ENCODE measurements around the gene FAM168A.

FAM168A gene

GRCh38 chr11:73387594-73388264 is 210.2 kb downstream of the FAM168A start:
- WGBS, 2 experiments = 81 to 83% methylated on average over 21 of the region's 21 CpGs
- Histone ChIP-seq H3K27me3 (ENCODE audit: control insufficient read depth, insufficient read depth, low read length, poor library complexity, severe bottlenecking) (no peaks in the 10 kb centered on the region), H3K36me3 (ENCODE audit: control insufficient read depth, insufficient read depth, low read length) (no peaks in the 10 kb centered on the region), H3K4me1 (ENCODE audit: control insufficient read depth, insufficient read depth, low read length) (peaks cover 29% of the 10 kb centered on the region), H3K4me3 (ENCODE audit: insufficient read depth, low read depth, low read length) (no peak overlapping the region), H3K9me3 (ENCODE audit: control insufficient read depth, low read length) (no peaks in the 10 kb centered on the region), H3K27ac (ENCODE audit: insufficient read depth, low read depth, low read length, poor library complexity, severe bottlenecking) (no peak overlapping the region)

GRCh38 chr11:73386546-73386945 is 211.4 kb downstream of the FAM168A start:
- Histone ChIP-seq H3K36me3 (ENCODE audit: control insufficient read depth, insufficient read depth, low read length) (no peaks in the 10 kb centered on the region), H3K27me3 (ENCODE audit: control insufficient read depth, insufficient read depth, low read length, poor library complexity, severe bottlenecking) (no peaks in the 10 kb centered on the region), H3K4me1 (ENCODE audit: control insufficient read depth, insufficient read depth, low read length) (peaks cover 29% of the 10 kb centered on the region), H3K9me3 (ENCODE audit: control insufficient read depth, low read length) (no peaks in the 10 kb centered on the region), H3K4me3 (ENCODE audit: insufficient read depth, low read depth, low read length) (no peak overlapping the region), H3K27ac (ENCODE audit: insufficient read depth, low read depth, low read length, poor library complexity, severe bottlenecking) (no peak overlapping the region)
- 96% methylated on average over 8 of the region's 8 CpGs for WGBS, 2 experiments

GRCh38 chr11:73386016-73386415 is 211.9 kb downstream of the FAM168A start:
- no peaks in the 10 kb centered on the region for H3K36me3 ChIP-seq (ENCODE audit: control insufficient read depth, insufficient read depth, low read length)
- H3K27me3 ChIP-seq (ENCODE audit: control insufficient read depth, insufficient read depth, low read length, poor library complexity, severe bottlenecking) = no peaks in the 10 kb centered on the region
- no peak overlapping the region for H3K4me3 ChIP-seq (ENCODE audit: insufficient read depth, low read depth, low read length)
- no peak overlapping the region for H3K27ac ChIP-seq (ENCODE audit: insufficient read depth, low read depth, low read length, poor library complexity, severe bottlenecking)
- peaks cover 29% of the 10 kb centered on the region for H3K4me1 ChIP-seq (ENCODE audit: control insufficient read depth, insufficient read depth, low read length)
- 91 to 93% methylated on average over 8 of the region's 8 CpGs for WGBS, 2 experiments
- H3K9me3 ChIP-seq (ENCODE audit: control insufficient read depth, low read length) = no peaks in the 10 kb centered on the region

GRCh38 chr11:73384872-73385689 is 212.8 kb downstream of the FAM168A start:
- WGBS, 2 experiments = 84 to 86% methylated on average over 20 to 21 of the region's 21 CpGs
- H3K4me1 ChIP-seq (ENCODE audit: control insufficient read depth, insufficient read depth, low read length) = peaks cover 29% of the 10 kb centered on the region
- H3K27me3 ChIP-seq (ENCODE audit: control insufficient read depth, insufficient read depth, low read length, poor library complexity, severe bottlenecking) = no peaks in the 10 kb centered on the region
- H3K9me3 ChIP-seq (ENCODE audit: control insufficient read depth, low read length) = no peaks in the 10 kb centered on the region
- no peaks in the 10 kb centered on the region for H3K36me3 ChIP-seq (ENCODE audit: control insufficient read depth, insufficient read depth, low read length)
- H3K27ac ChIP-seq (ENCODE audit: insufficient read depth, low read depth, low read length, poor library complexity, severe bottlenecking) = no peak overlapping the region
- no peak overlapping the region for H3K4me3 ChIP-seq (ENCODE audit: insufficient read depth, low read depth, low read length)

- Histone ChIP-seq H3K4me3 (ENCODE audit: insufficient read depth, low read depth, low read length) (no peak overlapping the region), H3K36me3 (ENCODE audit: control insufficient read depth, insufficient read depth, low read length) (no peaks in the 10 kb centered on the region), H3K27me3 (ENCODE audit: control insufficient read depth, insufficient read depth, low read length, poor library complexity, severe bottlenecking) (no peaks in the 10 kb centered on the region), H3K27ac (ENCODE audit: insufficient read depth, low read depth, low read length, poor library complexity, severe bottlenecking) (no peak overlapping the region), H3K4me1 (ENCODE audit: control insufficient read depth, insufficient read depth, low read length) (peaks cover 29% of the 10 kb centered on the region), H3K9me3 (ENCODE audit: control insufficient read depth, low read length) (no peaks in the 10 kb centered on the region)
- WGBS, 2 experiments = 89 to 92% methylated on average over 4 of the region's 4 CpGs
These were observed 213.4 kb downstream of the FAM168A start for GRCh38 chr11:73384531-73384871.

- WGBS, 2 experiments = 86 to 90% methylated on average over 7 of the region's 7 CpGs
- H3K4me1 ChIP-seq (ENCODE audit: control insufficient read depth, insufficient read depth, low read length) = peaks cover 29% of the 10 kb centered on the region
- H3K36me3 ChIP-seq (ENCODE audit: control insufficient read depth, insufficient read depth, low read length) = no peaks in the 10 kb centered on the region
- H3K27me3 ChIP-seq (ENCODE audit: control insufficient read depth, insufficient read depth, low read length, poor library complexity, severe bottlenecking) = no peaks in the 10 kb centered on the region
- no peak overlapping the region for H3K4me3 ChIP-seq (ENCODE audit: insufficient read depth, low read depth, low read length)
- no peaks in the 10 kb centered on the region for H3K9me3 ChIP-seq (ENCODE audit: control insufficient read depth, low read length)
- no peak overlapping the region for H3K27ac ChIP-seq (ENCODE audit: insufficient read depth, low read depth, low read length, poor library complexity, severe bottlenecking)
These were observed 213.8 kb downstream of the FAM168A start for GRCh38 chr11:73384125-73384441.

GRCh38 chr11:73383249-73384124 is 214.4 kb downstream of the FAM168A start:
- H3K36me3 ChIP-seq (ENCODE audit: control insufficient read depth, insufficient read depth, low read length) = no peaks in the 10 kb centered on the region
- no peak overlapping the region for H3K4me3 ChIP-seq (ENCODE audit: insufficient read depth, low read depth, low read length)
- no peaks in the 10 kb centered on the region for H3K27me3 ChIP-seq (ENCODE audit: control insufficient read depth, insufficient read depth, low read length, poor library complexity, severe bottlenecking)
- H3K9me3 ChIP-seq (ENCODE audit: control insufficient read depth, low read length) = no peaks in the 10 kb centered on the region
- no peak overlapping the region for H3K27ac ChIP-seq (ENCODE audit: insufficient read depth, low read depth, low read length, poor library complexity, severe bottlenecking)
- WGBS, 2 experiments = 77 to 78% methylated on average over 9 of the region's 9 CpGs
- H3K4me1 ChIP-seq (ENCODE audit: control insufficient read depth, insufficient read depth, low read length) = peaks cover 29% of the 10 kb centered on the region

GRCh38 chr11:73382747-73383146 is 215.2 kb downstream of the FAM168A start:
- H3K4me3 ChIP-seq (ENCODE audit: insufficient read depth, low read depth, low read length) = no peak overlapping the region
- peaks cover 25% of the 10 kb centered on the region for H3K4me1 ChIP-seq (ENCODE audit: control insufficient read depth, insufficient read depth, low read length)
- no peaks in the 10 kb centered on the region for H3K27me3 ChIP-seq (ENCODE audit: control insufficient read depth, insufficient read depth, low read length, poor library complexity, severe bottlenecking)
- WGBS, 2 experiments = 85 to 90% methylated on average over 3 of the region's 3 CpGs
- H3K27ac ChIP-seq (ENCODE audit: insufficient read depth, low read depth, low read length, poor library complexity, severe bottlenecking) = no peak overlapping the region
- H3K9me3 ChIP-seq (ENCODE audit: control insufficient read depth, low read length) = no peaks in the 10 kb centered on the region
- H3K36me3 ChIP-seq (ENCODE audit: control insufficient read depth, insufficient read depth, low read length) = no peaks in the 10 kb centered on the region

GRCh38 chr11:73382183-73382582 is 215.7 kb downstream of the FAM168A start:
- peaks cover under 1% of the 10 kb centered on the region for H3K27me3 ChIP-seq (ENCODE audit: control insufficient read depth, insufficient read depth, low read length, poor library complexity, severe bottlenecking)
- H3K36me3 ChIP-seq (ENCODE audit: control insufficient read depth, insufficient read depth, low read length) = no peaks in the 10 kb centered on the region
- H3K9me3 ChIP-seq (ENCODE audit: control insufficient read depth, low read length) = no peaks in the 10 kb centered on the region
- H3K27ac ChIP-seq (ENCODE audit: insufficient read depth, low read depth, low read length, poor library complexity, severe bottlenecking) = no peak overlapping the region
- peaks cover 29% of the 10 kb centered on the region for H3K4me1 ChIP-seq (ENCODE audit: control insufficient read depth, insufficient read depth, low read length)
- no peak overlapping the region for H3K4me3 ChIP-seq (ENCODE audit: insufficient read depth, low read depth, low read length)
- 94 to 95% methylated on average over 7 of the region's 7 CpGs for WGBS, 2 experiments

- Histone ChIP-seq H3K4me1 (ENCODE audit: control insufficient read depth, insufficient read depth, low read length) (peaks cover 30% of the 10 kb centered on the region), H3K27ac (ENCODE audit: insufficient read depth, low read depth, low read length, poor library complexity, severe bottlenecking) (no peak overlapping the region), H3K4me3 (ENCODE audit: insufficient read depth, low read depth, low read length) (no peak overlapping the region), H3K36me3 (ENCODE audit: control insufficient read depth, insufficient read depth, low read length) (no peaks in the 10 kb centered on the region), H3K9me3 (ENCODE audit: control insufficient read depth, low read length) (no peaks in the 10 kb centered on the region), H3K27me3 (ENCODE audit: control insufficient read depth, insufficient read depth, low read length, poor library complexity, severe bottlenecking) (peaks cover 6% of the 10 kb centered on the region)
- 94% methylated on average over 6 of the region's 6 CpGs for WGBS, 2 experiments
These were observed 216.3 kb downstream of the FAM168A start for GRCh38 chr11:73381589-73381988.
